GM21825 (cell line): ENCODE results near the gene GLG1.

Experiments used
- ATAC-seq: cut with Tn5 transposase; IDR thresholded peaks from one replicate; pipeline ENCODE4 v1.9.1; 2021; ENCODE audit warnings: mild to moderate bottlenecking, moderate library complexity; ENCODE audit not compliant: unreplicated experiment

The GLG1 gene

GRCh38 chr16:74485916-74486315 is 121.0 kb downstream of the GLG1 start:
- no peak for ATAC-seq

- no peak for ATAC-seq
Measured at GRCh38 chr16:74480150-74481029, 126.5 kb downstream of the GLG1 start.

GRCh38 chr16:74477226-74477625 is 129.7 kb downstream of the GLG1 start:
- no peak for ATAC-seq

- ATAC-seq: no peak
Measured at GRCh38 chr16:74474416-74474815, 132.5 kb downstream of the GLG1 start.

- no peak for ATAC-seq
Measured at GRCh38 chr16:74472540-74472939, 134.4 kb downstream of the GLG1 start.

GRCh38 chr16:74472010-74472409 is 134.9 kb downstream of the GLG1 start:
- ATAC-seq: no peak

GRCh38 chr16:74469946-74470478 is 136.9 kb downstream of the GLG1 start:
- ATAC-seq: no peak

GRCh38 chr16:74468807-74469525 is 137.9 kb downstream of the GLG1 start:
- no peak for ATAC-seq

- ATAC-seq: peak; percentile 57
Measured at GRCh38 chr16:74466872-74467271, 140.0 kb downstream of the GLG1 start.

- no peak for ATAC-seq
Measured at GRCh38 chr16:74465851-74466685, 140.8 kb downstream of the GLG1 start.

- no peak for ATAC-seq
Measured at GRCh38 chr16:74465281-74465680, 141.6 kb downstream of the GLG1 start.

GRCh38 chr16:74463888-74464287 is 143.0 kb downstream of the GLG1 start:
- no peak for ATAC-seq

- ATAC-seq: no peak
Measured at GRCh38 chr16:74462361-74462760, 144.6 kb downstream of the GLG1 start.

GRCh38 chr16:74461826-74462225 is 145.1 kb downstream of the GLG1 start:
- ATAC-seq: no peak

GRCh38 chr16:74460542-74460941 is 146.4 kb downstream of the GLG1 start:
- ATAC-seq: no peak

GRCh38 chr16:74456290-74456625 is 150.7 kb downstream of the GLG1 start:
- ATAC-seq: no peak

GRCh38 chr16:74455619-74456289 is 151.2 kb downstream of the GLG1 start:
- no peak for ATAC-seq

- ATAC-seq: no peak
Measured at GRCh38 chr16:74455213-74455612, 151.7 kb downstream of the GLG1 start.

- ATAC-seq: peak; percentile 88
Measured at GRCh38 chr16:74451951-74452758, 154.8 kb downstream of the GLG1 start.
